MCF 10A (cell line): ENCODE measurements around the gene WFDC12. TPM values are rescaled to one million over a fixed set of nuclear protein-coding genes. Genes with fewer than 3 reads are reported as not detected.

Experiments used
- BruUV-seq: library from RNA; stranded (reverse); fragments of 400-500 nt; replicated peaks from 2 replicates; lab custom pipeline; 2021; lab: Mats Ljungman, UMichigan
- CTCF ChIA-PET: fragments of 300-600 bp; sonication (Branson Sonifier 250); formaldehyde crosslinking; extraction: SDS; loops from one replicate; lab custom pipeline; 2021; ENCODE audit warnings: antibody characterized with exemption, inconsistent platforms; lab: Yijun Ruan, JAX
- POLR2A ChIA-PET: fragments of 300-600, 350-650 bp; sonication (Branson Sonifier 250); formaldehyde crosslinking; extraction: SDS; loops from one replicate; lab custom pipeline; 2020; ENCODE audit warnings: antibody characterized with exemption, inconsistent platforms; lab: Yijun Ruan, JAX
- DNase-seq: peaks from one replicate; pipeline ENCODE4 v3.0.0-alpha.2; 2018; ENCODE audit not compliant: unreplicated experiment
- H3K27ac Mint-ChIP-seq: one replicate; pipeline ENCODE4 v1.8.0; 2022; ENCODE audit warnings: mild to moderate bottlenecking, low read depth, mixed read lengths; ENCODE audit not compliant: unreplicated experiment
- H3K27me3 Mint-ChIP-seq: one replicate; pipeline ENCODE4 v1.8.0; 2022; ENCODE audit warnings: mixed read lengths; ENCODE audit not compliant: insufficient read depth, unreplicated experiment
- H3K36me3 Mint-ChIP-seq: one replicate; pipeline ENCODE4 v1.8.0; 2022; ENCODE audit warnings: mild to moderate bottlenecking, moderate library complexity, mixed read lengths; ENCODE audit not compliant: insufficient read depth, unreplicated experiment
- H3K4me1 Mint-ChIP-seq: one replicate; pipeline ENCODE4 v1.8.0; 2022; ENCODE audit warnings: mixed read lengths; ENCODE audit not compliant: insufficient read depth, unreplicated experiment
- H3K4me3 Mint-ChIP-seq: one replicate; pipeline ENCODE4 v1.8.0; 2022; ENCODE audit warnings: mild to moderate bottlenecking, moderate library complexity, mixed read lengths; ENCODE audit not compliant: unreplicated experiment
- H3K9me3 Mint-ChIP-seq: one replicate; pipeline ENCODE4 v1.8.0; 2022; ENCODE audit warnings: mixed read lengths; ENCODE audit not compliant: unreplicated experiment
- intact Hi-C: fragments of 100-400 bp; cut with micrococcal nuclease; formaldehyde crosslinking; loops from 2 replicates; pipeline ENCODE4 v1.14.1; 2022
- total RNA-seq: library from RNA; stranded (reverse); gene quantifications from 2 replicates; pipeline ENCODE4 v1.2.3, GENCODE V29; 2022
- TF ChIP-seq, protein P1 (sequence below): fragments of 200-600 bp; IDR thresholded peaks from one replicate; pipeline ENCODE4 v1.8.0; 2022; ENCODE audit warnings: antibody characterized with exemption, mild to moderate bottlenecking; ENCODE audit not compliant: unreplicated experiment

WFDC12 gene
- total RNA-seq, 1 experiment from 2014 or later = not detected

DNA sequence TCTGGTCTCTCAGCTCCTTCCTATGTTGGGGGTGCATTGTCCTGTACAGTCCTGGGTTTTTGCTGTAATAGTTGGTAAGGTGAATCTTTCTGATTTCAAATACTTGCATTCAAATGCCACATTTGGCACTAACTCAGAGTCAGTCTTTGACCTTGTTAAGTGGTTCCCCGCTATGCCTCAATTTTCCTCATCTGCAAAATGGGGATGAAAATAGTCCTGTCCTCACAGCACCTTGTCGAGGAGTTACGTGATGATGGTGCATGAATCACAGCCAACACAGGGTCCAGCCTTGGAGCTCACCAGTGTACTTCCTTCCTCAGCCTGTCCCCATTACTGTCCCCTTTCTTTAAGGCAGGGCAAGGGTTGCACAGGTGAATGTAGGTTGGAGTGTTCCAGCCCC, 10.4 kb downstream of the WFDC12 start:
- BruUV-seq = no TSS peak
- TF ChIP-seq, protein P1, sequence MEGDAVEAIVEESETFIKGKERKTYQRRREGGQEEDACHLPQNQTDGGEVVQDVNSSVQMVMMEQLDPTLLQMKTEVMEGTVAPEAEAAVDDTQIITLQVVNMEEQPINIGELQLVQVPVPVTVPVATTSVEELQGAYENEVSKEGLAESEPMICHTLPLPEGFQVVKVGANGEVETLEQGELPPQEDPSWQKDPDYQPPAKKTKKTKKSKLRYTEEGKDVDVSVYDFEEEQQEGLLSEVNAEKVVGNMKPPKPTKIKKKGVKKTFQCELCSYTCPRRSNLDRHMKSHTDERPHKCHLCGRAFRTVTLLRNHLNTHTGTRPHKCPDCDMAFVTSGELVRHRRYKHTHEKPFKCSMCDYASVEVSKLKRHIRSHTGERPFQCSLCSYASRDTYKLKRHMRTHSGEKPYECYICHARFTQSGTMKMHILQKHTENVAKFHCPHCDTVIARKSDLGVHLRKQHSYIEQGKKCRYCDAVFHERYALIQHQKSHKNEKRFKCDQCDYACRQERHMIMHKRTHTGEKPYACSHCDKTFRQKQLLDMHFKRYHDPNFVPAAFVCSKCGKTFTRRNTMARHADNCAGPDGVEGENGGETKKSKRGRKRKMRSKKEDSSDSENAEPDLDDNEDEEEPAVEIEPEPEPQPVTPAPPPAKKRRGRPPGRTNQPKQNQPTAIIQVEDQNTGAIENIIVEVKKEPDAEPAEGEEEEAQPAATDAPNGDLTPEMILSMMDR = no peak
- Mint-ChIP-seq H3K4me1 (no peaks in the 10 kb centered on the region), H3K4me3 (no peak overlapping the region), H3K27me3 (peaks cover 11% of the 10 kb centered on the region), H3K9me3 (no peaks in the 10 kb centered on the region), H3K27ac (no peak overlapping the region), H3K36me3 (no peaks in the 10 kb centered on the region)
- intact Hi-C loops = no loop called here
- no peak for DNase-seq
- ChIA-PET CTCF (interaction anchor here (0.7 to 11.7 kb wide), 13 partner anchors 8 to 206 kb away, joined by 3 to 211 read pairs (median 9); partner anchors contain the start of gene KCNS1), POLR2A (interaction anchor here (0.5 to 3.0 kb wide), 3 partner anchors 14 to 69 kb away, joined by 3 to 10 read pairs (median 3); no protein-coding TSS in a partner anchor)

DNA sequence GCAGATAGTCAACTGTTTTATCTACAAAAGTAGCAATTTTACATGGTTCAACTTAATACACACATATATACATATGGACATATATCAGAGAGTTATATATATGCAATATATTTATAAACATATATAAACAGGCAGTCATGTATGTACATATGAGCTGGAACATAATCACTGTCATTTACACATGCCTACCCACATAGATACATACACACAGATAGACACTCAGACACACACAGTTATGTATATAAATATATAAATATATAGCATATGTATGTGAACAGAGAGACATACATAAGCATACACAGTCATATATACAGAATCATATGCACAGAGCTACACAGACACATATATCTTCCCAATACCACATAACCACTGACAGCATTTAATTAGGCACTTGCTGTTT, 11.5 kb downstream of the WFDC12 start:
- intact Hi-C loops = loop anchor here (1.0 kb wide), 1 partner anchor 101 kb away; no protein-coding TSS in a partner anchor
- TF ChIP-seq, protein P1 = no peak
- Mint-ChIP-seq H3K4me1 (no peaks in the 10 kb centered on the region), H3K36me3 (no peaks in the 10 kb centered on the region), H3K27me3 (peaks cover 11% of the 10 kb centered on the region), H3K9me3 (no peaks in the 10 kb centered on the region), H3K4me3 (no peak overlapping the region), H3K27ac (no peak overlapping the region)
- no peak for DNase-seq
- POLR2A ChIA-PET = interaction anchor here (1.1 to 2.9 kb wide), 3 partner anchors 18 to 68 kb away, joined by 3 to 10 read pairs (median 3); no protein-coding TSS in a partner anchor
- no TSS peak for BruUV-seq
- CTCF ChIA-PET = interaction anchor here (0.6 to 11.7 kb wide), 29 partner anchors 8 to 281 kb away, joined by 3 to 211 read pairs (median 5); partner anchors contain the start of genes KCNS1 and WFDC12

DNA sequence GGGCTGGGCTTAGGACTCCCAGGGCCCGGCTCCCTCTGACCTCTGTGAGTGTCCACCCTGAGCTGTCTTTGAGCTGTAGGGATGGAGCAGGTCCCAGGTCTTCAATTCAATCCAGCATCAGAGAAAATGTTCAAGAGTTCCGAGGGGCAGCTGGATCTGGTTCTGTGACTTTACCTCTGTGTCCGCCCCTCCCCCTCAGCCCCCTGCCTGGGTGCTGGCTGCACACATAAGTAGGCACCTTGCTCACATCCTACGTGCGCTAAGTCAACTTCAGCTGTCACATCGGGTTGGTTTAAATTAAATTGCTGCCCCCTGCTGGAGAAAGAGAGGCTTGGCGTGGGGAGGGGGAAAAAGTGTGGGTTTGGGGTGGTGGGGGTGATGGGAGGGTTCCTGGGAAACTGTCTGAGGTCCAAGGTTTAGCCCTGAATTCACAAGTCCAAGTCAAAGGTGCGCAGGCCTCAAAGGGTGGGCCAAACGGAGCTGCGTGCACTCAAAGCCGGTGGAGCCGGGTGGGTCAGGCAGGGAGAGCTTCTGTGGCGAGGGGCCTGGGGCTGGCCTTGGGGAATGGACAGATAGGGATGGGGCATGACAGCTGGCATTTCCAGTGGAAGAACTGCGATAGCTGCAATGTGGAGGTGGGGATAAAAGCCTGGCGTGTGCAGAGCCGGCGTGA, 12.3 kb downstream of the WFDC12 start:
- Mint-ChIP-seq H3K9me3 (no peaks in the 10 kb centered on the region), H3K36me3 (no peaks in the 10 kb centered on the region), H3K4me1 (no peaks in the 10 kb centered on the region), H3K27ac (no peak overlapping the region), H3K4me3 (no peak overlapping the region), H3K27me3 (peaks cover 10% of the 10 kb centered on the region)
- ChIA-PET POLR2A (interaction anchor here (1.4 to 2.9 kb wide), 2 partner anchors 17 to 68 kb away, joined by 3 to 10 read pairs; no protein-coding TSS in a partner anchor), CTCF (interaction anchor here (0.5 to 11.7 kb wide), 30 partner anchors 8 to 483 kb away, joined by 3 to 211 read pairs (median 5); partner anchors contain the start of genes KCNS1, SLPI and WFDC12)
- TF ChIP-seq, protein P1 = peak; percentile 64
- peak; percentile 50 for DNase-seq
- intact Hi-C loops = loop anchor here (1.0 kb wide), 1 partner anchor 101 kb away; no protein-coding TSS in a partner anchor
- BruUV-seq = no TSS peak

DNA sequence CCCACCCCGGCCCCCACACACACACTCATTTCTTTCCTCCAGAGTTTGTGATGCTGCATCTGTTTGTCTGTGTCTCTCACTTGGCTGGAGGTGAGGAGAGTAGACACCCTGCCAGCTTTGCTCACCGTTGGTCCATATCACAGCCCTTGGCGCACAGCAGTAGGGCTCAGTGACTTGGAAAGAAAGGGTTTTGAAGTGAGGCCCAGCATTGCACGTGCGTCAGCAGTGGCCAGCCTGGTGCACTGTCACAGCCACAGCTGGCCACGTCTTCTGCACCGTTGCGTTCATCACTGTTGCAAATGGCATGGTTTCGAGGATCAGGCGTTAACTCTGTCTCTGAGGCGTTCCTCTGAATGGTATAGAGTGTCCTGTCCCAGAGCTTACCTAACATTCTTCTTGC, 13.0 kb downstream of the WFDC12 start:
- ChIA-PET CTCF (interaction anchor here (0.5 to 11.7 kb wide), 26 partner anchors 8 to 484 kb away, joined by 3 to 211 read pairs (median 5); partner anchors contain the start of genes KCNS1, SLPI and WFDC12), POLR2A (interaction anchor here (1.2 to 2.9 kb wide), 2 partner anchors 10 to 67 kb away, joined by 3 to 10 read pairs; no protein-coding TSS in a partner anchor)
- H3K4me1 Mint-ChIP-seq = no peaks in the 10 kb centered on the region
- H3K36me3 Mint-ChIP-seq = no peaks in the 10 kb centered on the region
- intact Hi-C loops = no loop called here
- DNase-seq = no peak
- no peak overlapping the region for H3K27ac Mint-ChIP-seq
- TF ChIP-seq, protein P1 = no peak
- H3K27me3 Mint-ChIP-seq = peaks cover 4% of the 10 kb centered on the region
- H3K4me3 Mint-ChIP-seq = no peak overlapping the region
- no peaks in the 10 kb centered on the region for H3K9me3 Mint-ChIP-seq
- no TSS peak for BruUV-seq
